Stimulated activated CD4-positive, alpha-beta T cell treated with anti-CD3 and anti-CD28 coated beads, TNF-alpha, amount 100 ng/mL, for 48 hours (primary cell): ENCODE data around the gene RAB11FIP3.
A peak's percentile ranks its signal among the peaks of the same experiment; 100 is the strongest.

Source experiments
- DNase-seq, 3 donors: peaks; one replicate each; pipeline ENCODE4 v3.0.0-alpha.2; 2020; ENCODE audit warnings: low read depth in 3 of 3

RAB11FIP3 gene

DNA sequence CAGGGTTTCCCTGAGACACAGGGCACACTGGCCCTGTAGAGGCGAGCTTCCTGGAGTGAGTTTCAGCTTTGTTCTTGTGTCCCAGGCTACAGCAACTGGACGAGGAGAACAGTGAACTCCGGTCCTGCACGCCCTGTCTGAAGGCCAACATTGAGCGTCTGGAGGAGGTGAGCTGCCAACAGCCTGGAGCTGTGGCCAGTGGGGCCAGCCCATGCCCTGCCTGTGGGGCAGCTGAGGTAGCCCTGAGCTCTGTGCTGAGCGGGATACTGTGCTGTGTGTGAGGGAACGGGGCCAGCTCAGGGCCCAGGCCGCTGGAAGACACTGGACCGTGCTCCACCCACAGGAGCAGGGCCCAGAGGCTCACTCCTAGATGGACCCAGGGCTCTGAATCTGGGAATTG is 93.4 kb downstream of the RAB11FIP3 start:
- no peak for DNase-seq

DNA sequence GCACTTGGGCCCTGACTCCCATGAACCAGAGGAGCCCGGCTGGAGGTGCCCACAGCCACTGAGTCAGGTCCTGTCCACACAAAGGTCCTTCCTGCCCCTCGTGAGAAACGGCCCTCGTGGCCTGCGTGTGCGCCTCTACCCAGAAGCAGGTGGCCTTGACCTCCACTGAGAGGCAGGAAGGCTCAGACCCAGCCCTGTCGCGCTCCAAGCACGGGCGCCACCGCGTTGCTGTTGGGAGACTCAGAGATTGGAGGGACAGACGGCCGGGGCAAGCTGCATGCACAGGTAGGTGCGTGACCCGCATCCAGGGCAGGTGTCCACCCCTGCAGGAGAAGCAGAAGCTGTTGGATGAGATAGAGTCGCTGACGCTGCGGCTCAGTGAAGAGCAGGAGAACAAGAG is 94.0 kb downstream of the RAB11FIP3 start:
- DNase-seq = no peak

DNA sequence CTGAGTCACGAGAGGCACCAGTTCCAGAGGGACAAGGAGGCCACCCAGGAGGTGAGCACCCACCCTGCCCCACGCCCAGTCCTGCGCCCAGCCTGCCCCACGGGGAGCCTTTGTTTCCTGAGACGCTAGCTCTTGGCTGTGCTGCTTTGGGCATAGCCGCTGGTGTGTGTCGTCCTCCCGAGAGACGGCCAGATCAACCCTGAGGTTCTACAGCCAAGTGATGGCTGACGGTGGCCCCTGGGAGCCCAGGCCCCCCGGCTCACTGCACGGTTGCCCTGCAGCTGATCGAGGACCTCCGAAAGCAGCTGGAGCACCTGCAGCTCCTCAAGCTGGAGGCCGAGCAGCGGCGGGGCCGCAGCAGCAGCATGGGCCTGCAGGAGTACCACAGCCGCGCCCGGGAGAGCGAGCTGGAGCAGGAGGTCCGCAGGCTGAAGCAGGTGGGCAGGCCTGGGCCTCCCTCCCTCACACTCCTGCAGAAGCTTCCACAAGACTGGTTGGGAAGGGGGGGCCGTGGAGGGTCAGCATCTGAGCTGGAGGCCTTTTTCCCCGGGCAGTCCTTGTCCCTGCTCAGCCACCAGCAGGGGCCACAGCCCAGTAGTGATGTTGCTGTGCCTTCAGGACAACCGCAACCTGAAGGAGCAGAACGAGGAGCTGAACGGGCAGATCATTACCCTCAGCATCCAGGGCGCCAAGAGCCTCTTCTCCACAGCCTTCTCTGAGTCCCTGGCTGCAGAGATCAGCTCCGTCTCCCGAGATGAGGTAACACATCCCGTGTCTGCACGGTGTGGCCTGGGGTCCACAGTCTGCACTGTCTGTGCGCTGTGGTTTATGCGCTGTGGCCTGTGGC is 94.6 kb downstream of the RAB11FIP3 start:
- DNase-seq = no peak

GRCh38 chr16:520847-521246 is 95.4 kb downstream of the RAB11FIP3 start:
- no peak for DNase-seq

GRCh38 chr16:521381-522210 is 96.1 kb downstream of the RAB11FIP3 start:
- no peak for DNase-seq

DNA sequence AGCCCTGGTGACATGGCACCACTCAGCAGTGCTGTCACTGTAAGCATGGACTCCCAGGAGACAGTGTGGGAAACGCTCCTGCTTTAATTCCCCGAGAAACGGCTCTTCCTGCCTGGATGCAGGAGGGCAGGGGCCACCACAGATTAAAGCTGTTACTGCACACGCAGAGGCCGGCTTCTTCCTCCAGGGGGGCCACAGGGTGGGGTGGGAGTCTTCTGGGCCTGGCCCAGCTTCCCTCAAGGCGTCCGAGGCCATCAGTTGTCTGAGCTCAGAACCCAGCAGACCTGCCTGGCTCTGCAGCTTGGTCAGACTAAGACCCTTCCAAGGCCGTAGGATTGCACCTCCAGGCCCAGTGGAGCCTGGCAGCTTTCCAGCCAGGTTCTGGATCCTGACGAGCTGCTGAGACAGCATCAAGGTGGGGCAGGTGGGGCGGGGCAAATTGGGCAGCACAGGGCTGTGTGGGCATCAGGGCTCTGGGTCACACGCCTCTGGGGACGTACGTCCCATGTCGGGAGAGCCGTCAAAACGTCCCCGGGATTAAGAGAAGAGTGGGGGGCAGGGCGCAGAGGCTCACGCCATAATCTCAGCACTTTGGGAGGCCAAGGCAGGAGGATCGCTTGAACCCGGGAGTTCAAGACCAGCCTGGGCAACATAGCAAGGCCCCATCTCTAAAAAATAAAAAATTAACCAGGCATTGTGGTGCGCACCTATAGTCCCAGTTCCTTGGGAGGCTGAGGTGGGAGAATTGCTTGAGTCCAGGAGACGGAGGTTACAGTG is 97.1 kb downstream of the RAB11FIP3 start:
- DNase-seq = no peak

DNA sequence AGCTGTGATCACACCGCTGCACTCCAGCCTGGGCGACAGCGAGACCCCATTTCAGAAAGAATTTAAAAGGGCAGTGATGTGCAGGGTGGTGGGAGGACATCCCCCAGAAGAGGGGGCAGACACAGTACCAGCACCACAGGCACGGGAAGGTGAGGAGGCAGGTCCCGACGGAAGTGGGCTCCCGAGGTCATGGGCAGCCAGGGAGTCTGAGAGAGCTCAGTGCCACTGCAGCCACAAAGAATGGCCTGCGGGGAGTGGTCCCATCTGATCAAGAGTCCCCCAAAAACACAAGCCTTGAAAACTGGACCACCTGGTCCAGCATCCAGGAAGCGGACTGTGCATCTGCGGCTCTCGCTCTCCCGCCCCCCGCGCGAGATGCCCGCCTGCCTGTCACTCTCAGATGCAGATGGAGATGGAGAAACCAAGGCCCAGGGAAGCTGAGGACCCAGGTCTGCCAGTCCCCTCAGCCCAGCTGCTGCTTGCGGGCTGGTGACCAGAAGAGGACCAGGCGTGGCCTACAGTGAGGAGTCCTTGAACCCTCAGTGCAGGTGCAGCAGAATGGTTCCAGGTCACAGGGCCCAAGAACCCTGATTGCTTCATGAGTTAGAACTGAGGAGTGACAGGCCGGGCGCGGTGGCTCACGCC is 97.8 kb downstream of the RAB11FIP3 start:
- DNase-seq = no peak

- no peak for DNase-seq
Observed at GRCh38 chr16:524274-525040, 99.0 kb downstream of the RAB11FIP3 start.

DNA sequence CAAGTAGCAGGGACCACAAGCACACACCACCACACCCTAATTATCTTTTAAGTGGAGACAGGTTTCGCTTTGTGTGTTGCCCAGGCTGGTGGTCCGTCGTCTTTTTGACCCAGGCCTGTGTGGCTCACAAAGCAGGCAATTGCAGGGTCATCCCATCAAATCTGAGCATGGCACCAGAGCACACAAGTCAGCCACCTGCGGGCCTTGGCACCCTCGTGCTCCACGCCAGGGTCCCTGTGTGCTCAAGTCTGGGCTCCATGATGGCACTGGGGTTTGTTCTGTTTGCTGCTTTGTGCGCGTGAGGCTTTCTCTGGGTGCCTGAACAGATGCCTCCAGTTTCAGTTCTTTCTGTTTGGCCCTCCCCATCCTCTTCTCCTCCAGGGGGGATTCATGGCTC is 99.7 kb downstream of the RAB11FIP3 start:
- DNase-seq = peak in 1 of 3 donors; percentile 21

DNA sequence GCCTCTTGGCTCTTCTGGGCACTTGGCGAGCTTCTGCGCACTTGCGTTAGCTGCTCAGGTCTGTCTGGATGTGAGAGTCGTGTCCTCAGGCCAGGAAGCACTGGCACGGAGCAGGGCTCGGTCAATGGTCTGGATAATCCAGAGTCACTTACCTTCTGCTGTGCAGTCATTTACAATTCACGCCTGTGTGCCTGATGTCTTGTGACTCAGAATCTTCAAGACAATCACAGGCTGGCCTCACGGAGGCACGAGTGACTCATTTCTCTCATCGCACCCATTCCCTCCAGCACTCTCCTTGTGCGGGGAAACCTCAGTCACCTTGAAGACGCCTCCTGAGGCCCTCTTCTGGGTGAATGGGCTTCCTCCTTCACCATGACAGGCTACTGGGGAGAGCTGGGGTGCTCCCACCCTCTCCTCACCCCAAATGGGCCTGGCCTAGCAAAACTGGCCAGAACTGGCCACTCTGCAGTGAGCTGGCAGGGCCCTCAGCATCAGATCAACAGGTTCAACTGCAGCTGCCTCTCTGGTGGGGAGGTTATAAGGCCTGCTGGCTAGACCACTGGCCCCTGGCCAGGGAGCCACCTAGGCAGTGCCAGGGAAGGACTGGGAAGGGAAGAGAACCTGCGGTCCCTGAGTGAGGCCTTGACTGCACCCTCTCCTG is 100.2 kb downstream of the RAB11FIP3 start:
- peak; percentile 67 to 82 (median 71) for DNase-seq

DNA sequence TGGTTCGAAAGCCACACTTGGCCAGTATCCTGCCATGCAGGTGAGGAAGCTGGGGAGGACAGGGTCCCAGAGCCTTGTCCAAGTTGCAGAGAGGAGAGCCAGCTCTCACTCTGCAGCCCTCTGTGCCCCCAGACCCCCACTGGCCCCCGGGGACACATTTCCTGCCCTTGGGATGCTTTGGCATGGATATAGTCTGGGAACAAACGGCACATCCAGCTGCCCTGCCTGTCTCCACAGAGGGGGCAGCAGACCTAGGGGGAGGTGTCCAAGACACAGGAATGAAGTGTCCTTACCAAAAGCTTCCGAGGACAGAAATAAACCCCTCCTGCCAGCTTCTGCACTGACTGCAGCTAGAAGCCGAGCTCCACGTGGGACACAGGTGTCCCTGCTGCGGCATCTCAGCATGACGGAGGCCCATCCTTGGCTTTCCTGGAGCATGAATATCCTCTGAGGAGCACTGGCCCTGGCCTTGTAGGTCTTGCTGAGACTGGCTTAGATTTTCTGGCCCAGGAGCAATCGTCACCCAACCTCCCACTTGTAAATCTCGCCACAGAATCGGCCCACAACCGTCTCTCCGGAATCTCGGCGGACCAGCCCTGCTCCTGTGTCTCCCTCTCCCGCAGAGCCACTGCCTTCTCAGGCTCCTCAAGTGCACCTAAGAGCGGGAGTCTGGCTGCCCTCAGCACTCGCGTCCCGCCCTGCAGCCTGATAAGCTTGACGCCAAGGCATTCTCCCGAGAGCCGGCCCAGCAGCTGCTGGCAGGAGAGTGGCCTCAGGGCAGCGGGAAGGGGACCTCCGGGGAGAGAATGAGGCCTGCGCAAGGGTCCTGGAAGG is 100.9 kb downstream of the RAB11FIP3 start:
- peak in 1 of 3 donors; percentile 19 for DNase-seq

DNA sequence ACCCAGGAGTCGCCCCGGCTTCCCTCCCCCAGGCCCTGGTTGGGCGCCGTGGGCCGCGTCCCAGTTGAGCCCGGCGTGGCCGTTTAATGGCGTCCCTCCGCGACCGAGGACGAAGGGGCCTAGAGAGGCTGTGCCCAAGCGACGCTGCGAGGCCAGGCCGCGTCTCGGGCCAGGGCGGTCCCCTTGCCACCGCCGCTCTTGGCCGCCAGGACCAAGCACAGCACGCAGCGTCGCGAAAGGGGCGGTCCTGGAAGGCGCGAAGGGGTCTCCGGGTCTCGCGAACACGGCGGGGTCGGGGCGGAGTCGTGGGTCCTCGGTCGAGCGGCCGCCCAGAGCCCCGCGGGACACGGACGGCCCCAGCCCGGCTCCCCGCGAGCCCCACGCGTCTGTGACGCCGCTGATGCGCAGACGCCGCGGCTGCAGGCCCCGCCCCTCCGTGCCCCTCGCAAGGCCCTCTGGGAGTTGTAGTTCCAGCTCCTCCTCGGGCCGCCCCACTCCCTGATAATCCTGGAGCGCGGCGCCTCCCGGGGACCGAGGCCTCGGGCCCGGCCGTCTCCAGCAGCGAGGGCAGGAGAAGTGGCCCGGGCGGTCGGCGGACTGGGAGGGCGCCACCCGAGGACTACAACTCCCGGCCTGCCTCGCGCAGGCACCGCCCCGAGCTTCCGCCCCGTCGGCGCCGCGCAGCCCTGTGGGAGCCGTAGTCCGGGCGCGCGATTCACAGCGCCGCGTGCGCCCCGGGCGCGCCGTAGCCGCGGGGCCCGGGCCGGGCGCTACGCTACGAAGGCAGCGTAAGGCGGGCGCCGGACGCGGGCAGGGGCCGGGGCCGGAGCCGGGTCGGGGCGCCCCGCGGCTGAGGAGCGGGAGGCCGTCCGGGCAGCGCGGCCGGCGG is 101.8 kb downstream of the RAB11FIP3 start, which contains the start of gene CAPN15:
Gene CAPN15 (plus strand): TSS at position 698 of the 889 bp plus-strand sequence. CDS start 19,127 bp downstream, outside the sequence.
- peak; percentile 69 to 79 (median 71) for DNase-seq

- peak in 1 of 3 donors; percentile 31 for DNase-seq
Observed at GRCh38 chr16:528111-529011, 102.9 kb downstream of the RAB11FIP3 start.

GRCh38 chr16:529012-529575 is 103.6 kb downstream of the RAB11FIP3 start:
- DNase-seq = no peak

DNA sequence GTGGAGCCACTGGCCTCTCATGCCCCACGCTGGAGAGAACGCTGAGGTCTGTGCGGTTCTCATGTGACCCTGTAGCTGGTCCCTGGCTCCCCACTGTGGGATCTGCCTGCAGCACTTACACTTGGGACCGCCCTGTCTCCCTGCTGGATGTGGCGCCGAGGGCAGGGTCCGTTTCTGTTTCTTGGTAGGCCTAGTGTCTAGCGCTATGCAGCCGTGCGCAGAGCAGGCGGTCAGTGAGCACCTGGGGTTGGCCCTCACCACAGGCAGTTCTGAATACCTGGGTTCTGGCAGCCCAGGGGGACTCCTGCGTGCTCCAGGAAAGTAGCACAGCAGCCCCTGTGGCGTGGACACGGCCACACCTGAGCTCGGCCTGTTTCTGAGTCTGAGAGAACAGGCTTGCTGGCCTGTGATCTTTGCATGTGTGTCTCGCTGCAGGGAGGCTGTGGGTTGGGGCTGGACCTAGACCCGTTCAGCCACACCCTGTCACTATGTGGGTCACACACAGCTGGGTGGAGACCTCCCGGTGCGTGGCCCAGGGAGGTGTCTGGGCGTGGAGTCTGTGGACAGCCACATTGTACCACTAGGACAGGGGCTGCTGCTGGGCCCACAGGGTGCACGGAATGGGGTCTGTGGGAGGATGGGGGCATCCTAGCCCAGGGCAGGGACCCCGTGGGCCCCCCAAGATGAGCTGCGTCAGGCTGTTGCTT is 104.8 kb downstream of the RAB11FIP3 start:
- no peak for DNase-seq

- no peak for DNase-seq
Observed at GRCh38 chr16:531494-532125, 106.2 kb downstream of the RAB11FIP3 start.
